Measurements from ENCODE around the gene PDLIM5. TPM values are rescaled to one million over a fixed set of nuclear protein-coding genes. Genes with fewer than 3 reads are reported as not detected.

PDLIM5 gene
- polyA plus RNA-seq, 1 donor (not counting 4 experiments of a cell fraction or from before 2014, with no cell fraction given), result 112 TPM

GRCh38 chr4:94407846-94408245, 43.9 kb upstream of the PDLIM5 start:
- H4K20me1 ChIP-seq (ENCODE audit: control insufficient read depth, extremely low read depth, insufficient read depth, low read length), result no peaks in the 10 kb centered on the region
- DNase-seq (ENCODE audit: low read depth, low spot score) (no peak), FAIRE-seq (no peak)
- H3K36me3 ChIP-seq (ENCODE audit: control insufficient read depth in 2 of 2, extremely low read depth in 1 of 2, insufficient read depth in 2 of 2, low read length in 2 of 2), result no peaks in the 10 kb centered on the region
- H3K9ac ChIP-seq (ENCODE audit: control insufficient read depth, extremely low read depth, insufficient read depth, low read length), result no peak overlapping the region
- H3K79me2 ChIP-seq (ENCODE audit: control insufficient read depth, insufficient read depth, low read length), result no peaks in the 10 kb centered on the region
- peaks cover 7% of the 10 kb centered on the region for H3K4me1 ChIP-seq (ENCODE audit: control insufficient read depth, extremely low read depth, insufficient read depth, low read length)
- no peak for TF ChIP-seq CTCF (optimal IDR thresholded peaks at IDR 0.05 in 1 of 3, IDR thresholded peaks at IDR 0.05 in 1 of 3, conservative IDR thresholded peaks at IDR 0.05 in 1 of 3; ENCODE audit: extremely low read depth in 1 of 3, insufficient read depth in 2 of 3, low read length in 3 of 3)
- TF ChIP-seq EZH2 (IDR thresholded peaks at IDR 0.05; ENCODE audit: low read length), result no peak
- H3K27me3 ChIP-seq (ENCODE audit: control insufficient read depth, extremely low read depth, insufficient read depth, low read length), result no peaks in the 10 kb centered on the region
- H3K4me3 ChIP-seq (ENCODE audit: control insufficient read depth in 2 of 3, extremely low read depth in 1 of 3, insufficient read depth in 2 of 3, low read depth in 1 of 3, low read length in 3 of 3), result no peak overlapping the region
- no peaks in the 10 kb centered on the region for H3K9me3 ChIP-seq (ENCODE audit: control insufficient read depth, low read depth, low read length)
- dilution Hi-C loops (cut with MboI; ENCODE audit: extremely low pct_ligation_motif_present, low sequenced_read_pairs), result no loop called here
- H3K27ac ChIP-seq (ENCODE audit: control insufficient read depth, insufficient read depth, low read length), result no peak overlapping the region
- H3K9me1 ChIP-seq (ENCODE audit: control insufficient read depth, extremely low read depth, insufficient read depth, low read length), result no peaks in the 10 kb centered on the region
- no peak overlapping the region for H3K4me2 ChIP-seq (ENCODE audit: control insufficient read depth, extremely low read depth, insufficient read depth, low read depth, low read length)
- H2AFZ ChIP-seq (ENCODE audit: control insufficient read depth, low read length), result no peak overlapping the region

- H3K27me3 ChIP-seq (ENCODE audit: control insufficient read depth, extremely low read depth, insufficient read depth, low read length), result no peaks in the 10 kb centered on the region
- no peak for DNase-seq (ENCODE audit: low read depth, low spot score)
- H3K4me2 ChIP-seq (ENCODE audit: control insufficient read depth, extremely low read depth, insufficient read depth, low read depth, low read length), result no peak overlapping the region
- peaks cover 9% of the 10 kb centered on the region for H3K4me1 ChIP-seq (ENCODE audit: control insufficient read depth, extremely low read depth, insufficient read depth, low read length)
- H2AFZ ChIP-seq (ENCODE audit: control insufficient read depth, low read length), result no peak overlapping the region
- H3K27ac ChIP-seq (ENCODE audit: control insufficient read depth, insufficient read depth, low read length), result no peak overlapping the region
- no peak for TF ChIP-seq CTCF (optimal IDR thresholded peaks at IDR 0.05 in 1 of 3, IDR thresholded peaks at IDR 0.05 in 1 of 3, conservative IDR thresholded peaks at IDR 0.05 in 1 of 3; ENCODE audit: extremely low read depth in 1 of 3, insufficient read depth in 2 of 3, low read length in 3 of 3)
- no peak for TF ChIP-seq EZH2 (IDR thresholded peaks at IDR 0.05; ENCODE audit: low read length)
- H3K4me3 ChIP-seq (ENCODE audit: control insufficient read depth in 2 of 3, extremely low read depth in 1 of 3, insufficient read depth in 2 of 3, low read depth in 1 of 3, low read length in 3 of 3), result no peak overlapping the region
- H3K9me3 ChIP-seq (ENCODE audit: control insufficient read depth, low read depth, low read length), result no peaks in the 10 kb centered on the region
- H4K20me1 ChIP-seq (ENCODE audit: control insufficient read depth, extremely low read depth, insufficient read depth, low read length), result no peaks in the 10 kb centered on the region
- dilution Hi-C loops (cut with MboI; ENCODE audit: extremely low pct_ligation_motif_present, low sequenced_read_pairs), result no loop called here
- no peaks in the 10 kb centered on the region for H3K36me3 ChIP-seq (ENCODE audit: control insufficient read depth in 2 of 2, extremely low read depth in 1 of 2, insufficient read depth in 2 of 2, low read length in 2 of 2)
- no peaks in the 10 kb centered on the region for H3K9me1 ChIP-seq (ENCODE audit: control insufficient read depth, extremely low read depth, insufficient read depth, low read length)
- no peaks in the 10 kb centered on the region for H3K79me2 ChIP-seq (ENCODE audit: control insufficient read depth, insufficient read depth, low read length)
- FAIRE-seq, result no peak
- H3K9ac ChIP-seq (ENCODE audit: control insufficient read depth, extremely low read depth, insufficient read depth, low read length), result no peak overlapping the region
Measured at GRCh38 chr4:94408549-94409374, 43.0 kb upstream of the PDLIM5 start.
